Endothelial cell of umbilical vein (primary cell): Measurements from ENCODE around the gene KCTD11. TPM values are rescaled to one million over a fixed set of nuclear protein-coding genes. Genes with fewer than 3 reads are reported as not detected.
A peak's percentile ranks its signal among the peaks of the same experiment; 100 is the strongest.

ENCODE experiments used
- BruUV-seq: library from RNA; stranded (reverse); fragments of 400-500 nt; replicated peaks from 2 replicates; lab custom pipeline; 2021; lab: Mats Ljungman, UMichigan
- CTCF ChIA-PET: fragments of 300-600, 350-600 bp; sonication (Branson Sonifier 250); formaldehyde crosslinking; loops from one replicate; lab custom pipeline; 2021; ENCODE audit warnings: antibody characterized with exemption, inconsistent platforms; lab: Charles Lee
- POLR2A ChIA-PET: fragments of 300-600, 350-600 bp; sonication (Branson Sonifier 250); formaldehyde crosslinking; loops from one replicate; lab custom pipeline; 2021; ENCODE audit warnings: antibody characterized with exemption, inconsistent platforms; lab: Charles Lee
- DNase-seq: peaks from one replicate; pipeline ENCODE4 v3.0.0-alpha.2; 2011; ENCODE audit warnings: low read depth, low spot score
- FAIRE-seq: peaks from 2 replicates; lab custom pipeline; 2011; peaks lifted over from hg19 to GRCh38; lab: Jason Lieb, UNC
- H2AFZ ChIP-seq: 2 replicates; pipeline ENCODE4 v1.6.0; 2012; ENCODE audit warnings: low read depth, low read length, control low read depth, inconsistent platforms
- H3K27ac ChIP-seq: 2 replicates; pipeline ENCODE4 v1.5.1; 2011; ENCODE audit warnings: low read depth, mild to moderate bottlenecking, control low read depth, low read length, moderate library complexity; ENCODE audit not compliant: insufficient read depth
- H3K27me3 ChIP-seq, 2 experiments: 2 replicates each; pipeline versions ENCODE4 v1.6.0 to v1.6.1; 2011; ENCODE audit warnings: low read length in 2 of 2, mixed read lengths in 1 of 2; ENCODE audit not compliant: control insufficient read depth in 2 of 2, insufficient read depth in 2 of 2
- H3K36me3 ChIP-seq, 2 experiments: 2 replicates in 1 of 2; 3 replicates in 1 of 2; pipeline ENCODE4 v1.5.1; 2011; ENCODE audit warnings: low read length in 2 of 2, mild to moderate bottlenecking in 1 of 2, moderate library complexity in 1 of 2; ENCODE audit not compliant: control insufficient read depth in 2 of 2, insufficient read depth in 2 of 2; ENCODE audit errors: extremely low read depth in 1 of 2
- H3K4me1 ChIP-seq: 3 replicates; pipeline ENCODE4 v1.5.1; 2011; ENCODE audit warnings: mild to moderate bottlenecking, low read length; ENCODE audit not compliant: control insufficient read depth, insufficient read depth; ENCODE audit errors: extremely low read depth
- H3K4me2 ChIP-seq: 2 replicates; pipeline ENCODE4 v1.6.1; 2011; ENCODE audit warnings: low read length, control low read depth, mixed read lengths; ENCODE audit not compliant: insufficient read depth
- H3K4me3 ChIP-seq, 3 experiments: fragments of 200-600 bp in 1 of 3; sonication (generic), shearing (Covaris generic) in 1 of 3; replicated peaks in 1 of 3; 2 replicates each; pipeline ENCODE4 v1.5.1; 2011 to 2016; ENCODE audit warnings: control low read depth in 3 of 3, low read length in 3 of 3, mild to moderate bottlenecking in 2 of 3, inconsistent platforms in 1 of 3, low read depth in 1 of 3, moderate library complexity in 1 of 3; ENCODE audit not compliant: insufficient read depth in 1 of 3
- H3K79me2 ChIP-seq: 2 replicates; pipeline ENCODE4 v1.6.0; 2012; ENCODE audit warnings: low read length, inconsistent platforms; ENCODE audit not compliant: control insufficient read depth, insufficient read depth
- H3K9ac ChIP-seq: replicated peaks from 2 replicates; pipeline ENCODE3; 2011; ENCODE audit warnings: low read length, control low read depth; ENCODE audit not compliant: insufficient read depth; ENCODE audit errors: extremely low read depth
- H3K9me1 ChIP-seq: replicated peaks from 3 replicates; pipeline ENCODE4 v1.6.0; 2011; ENCODE audit warnings: mild to moderate bottlenecking, low read length; ENCODE audit not compliant: control insufficient read depth, insufficient read depth; ENCODE audit errors: extremely low read depth
- H3K9me3 ChIP-seq: replicated peaks from 2 replicates; pipeline ENCODE4 v1.5.1; 2012; ENCODE audit warnings: low read length, inconsistent platforms; ENCODE audit not compliant: control insufficient read depth, insufficient read depth
- H4K20me1 ChIP-seq: replicated peaks from 2 replicates; pipeline ENCODE3; 2011; ENCODE audit warnings: mild to moderate bottlenecking, low read length; ENCODE audit not compliant: control insufficient read depth, insufficient read depth; ENCODE audit errors: extremely low read depth
- FOS ChIP-seq: IDR thresholded peaks from 2 replicates; pipeline ENCODE4 v1.6.1; 2011; ENCODE audit warnings: mild to moderate bottlenecking, low read length, moderate library complexity, borderline replicate concordance; ENCODE audit not compliant: insufficient read depth
- GATA2 ChIP-seq: IDR thresholded peaks from 2 replicates; pipeline ENCODE4 v1.7.0; 2011; ENCODE audit warnings: low read depth, mild to moderate bottlenecking, moderate library complexity, mixed read lengths, low read length; ENCODE audit not compliant: insufficient read length, insufficient read depth
- JUN ChIP-seq: IDR thresholded peaks from 2 replicates; pipeline ENCODE4 v1.6.1; 2011; ENCODE audit warnings: borderline replicate concordance, low read depth; ENCODE audit not compliant: insufficient read length, insufficient read depth
- MYC ChIP-seq: IDR thresholded peaks from one replicate; pipeline ENCODE4 v1.6.1; 2011; ENCODE audit warnings: mild to moderate bottlenecking, low read depth, low read length
- POLR2A ChIP-seq: IDR thresholded peaks from 2 replicates; pipeline ENCODE4 v1.6.1; 2012; ENCODE audit warnings: low read depth, mild to moderate bottlenecking, control low read depth, low read length
- POLR2AphosphoS5 ChIP-seq: IDR thresholded peaks from 2 replicates; pipeline ENCODE4 v1.6.1; 2012; ENCODE audit warnings: low read depth, mild to moderate bottlenecking, control low read depth, low read length, moderate library complexity; ENCODE audit not compliant: insufficient read depth
- dilution Hi-C: fragments of 300-500 bp; cut with MboI; formaldehyde crosslinking; loops from one replicate; pipeline ENCODE4 v1.15.0; 2019; ENCODE audit warnings: low sequenced_read_pairs; ENCODE audit not compliant: extremely low pct_ligation_motif_present
- intact Hi-C: fragments of 100-400 bp; cut with micrococcal nuclease; formaldehyde crosslinking; loops from one replicate; pipeline ENCODE4 v1.10.0; 2022
- polyA plus RNA-seq, 4 experiments: library from polyadenylated mRNA; depleted of rRNA in 3 of 4; stranded (reverse) in 3 of 4; unstranded in 1 of 4; fragments of >200 nt; gene quantifications; 2 replicates each; pipeline versions ENCODE4 v1.2.1 to v1.2.3, GENCODE V29; 2011 to 2012; ENCODE audit warnings: missing spikeins in 1 of 4
- total RNA-seq: library from RNA; stranded (reverse); gene quantifications from 2 replicates; pipeline ENCODE4 v1.2.3, GENCODE V29; 2021
- TF ChIP-seq, protein P1 (sequence below), 2 donors: IDR thresholded peaks; 1 replicate in 1 of 2; 2 replicates in 1 of 2; pipeline ENCODE4 v1.5.1; 2011; ENCODE audit warnings: low read length in 2 of 2, mild to moderate bottlenecking in 2 of 2, moderate library complexity in 2 of 2, control low read depth in 1 of 2, inconsistent platforms in 1 of 2, low read depth in 1 of 2; ENCODE audit not compliant: insufficient read depth in 1 of 2; ENCODE audit errors: extremely low read depth in 1 of 2

KCTD11 gene
- total and polyA plus RNA-seq, 2 donors (not counting 3 experiments of a cell fraction or from before 2014, with no cell fraction given), result 3.8 to 6.5 TPM

DNA sequence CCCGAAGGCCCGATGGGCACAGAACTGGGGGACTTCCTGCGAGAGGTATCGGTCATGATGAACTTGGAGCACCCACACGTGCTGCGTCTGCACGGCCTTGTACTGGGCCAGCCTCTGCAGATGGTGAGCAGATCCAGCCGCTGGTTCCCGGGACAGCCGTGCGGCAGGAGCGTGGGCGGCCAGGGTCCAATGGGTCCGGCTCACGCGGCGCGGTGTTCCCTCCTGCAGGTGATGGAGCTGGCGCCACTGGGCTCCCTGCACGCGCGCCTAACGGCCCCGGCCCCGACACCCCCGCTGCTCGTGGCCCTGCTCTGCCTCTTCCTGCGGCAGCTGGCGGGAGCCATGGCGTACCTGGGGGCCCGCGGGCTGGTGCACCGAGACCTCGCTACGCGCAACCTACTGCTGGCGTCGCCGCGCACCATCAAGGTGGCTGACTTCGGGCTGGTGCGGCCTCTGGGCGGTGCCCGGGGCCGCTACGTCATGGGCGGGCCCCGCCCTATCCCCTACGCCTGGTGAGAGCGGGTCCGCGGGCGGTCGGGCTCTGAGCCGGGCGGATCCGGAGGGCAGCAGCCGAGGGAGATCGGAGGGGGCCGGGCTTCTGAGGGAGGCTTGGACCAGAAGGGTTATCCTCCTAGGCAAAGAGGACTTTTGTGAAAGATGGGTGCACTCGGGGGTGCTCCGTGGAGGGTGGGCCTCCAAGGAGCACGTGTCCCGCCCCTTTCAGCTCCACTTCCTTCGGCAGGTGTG lies 32.0 kb downstream of the KCTD11 start:
- ChIA-PET POLR2A (no interaction called here), CTCF (interaction anchor here (1.0 to 1.7 kb wide), 4 partner anchors 14 to 53 kb away, joined by 3 to 7 read pairs (median 4); partner anchors contain the start of gene TMEM256)
- peak overlapping the region; percentile 17 to 35 (median 34) for H3K4me3 ChIP-seq
- peaks cover 25 to 33% of the 10 kb centered on the region in 2 experiments for H3K27me3 ChIP-seq
- peak overlapping the region; percentile 60 for H2AFZ ChIP-seq
- TF ChIP-seq POLR2A (peak; percentile 6), FOS (no peak), POLR2AphosphoS5 (no peak), JUN (no peak), GATA2 (no peak), MYC (no peak)
- TF ChIP-seq, protein P1, sequence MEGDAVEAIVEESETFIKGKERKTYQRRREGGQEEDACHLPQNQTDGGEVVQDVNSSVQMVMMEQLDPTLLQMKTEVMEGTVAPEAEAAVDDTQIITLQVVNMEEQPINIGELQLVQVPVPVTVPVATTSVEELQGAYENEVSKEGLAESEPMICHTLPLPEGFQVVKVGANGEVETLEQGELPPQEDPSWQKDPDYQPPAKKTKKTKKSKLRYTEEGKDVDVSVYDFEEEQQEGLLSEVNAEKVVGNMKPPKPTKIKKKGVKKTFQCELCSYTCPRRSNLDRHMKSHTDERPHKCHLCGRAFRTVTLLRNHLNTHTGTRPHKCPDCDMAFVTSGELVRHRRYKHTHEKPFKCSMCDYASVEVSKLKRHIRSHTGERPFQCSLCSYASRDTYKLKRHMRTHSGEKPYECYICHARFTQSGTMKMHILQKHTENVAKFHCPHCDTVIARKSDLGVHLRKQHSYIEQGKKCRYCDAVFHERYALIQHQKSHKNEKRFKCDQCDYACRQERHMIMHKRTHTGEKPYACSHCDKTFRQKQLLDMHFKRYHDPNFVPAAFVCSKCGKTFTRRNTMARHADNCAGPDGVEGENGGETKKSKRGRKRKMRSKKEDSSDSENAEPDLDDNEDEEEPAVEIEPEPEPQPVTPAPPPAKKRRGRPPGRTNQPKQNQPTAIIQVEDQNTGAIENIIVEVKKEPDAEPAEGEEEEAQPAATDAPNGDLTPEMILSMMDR (IDR thresholded peaks at IDR 0.05; ENCODE audit: extremely low read depth in 1 of 2, insufficient read depth in 1 of 2, low read depth in 1 of 2, low read length in 2 of 2), result no peak
- dilution Hi-C loops, result no loop called here
- H3K27ac ChIP-seq, result no peak overlapping the region
- H3K4me1 ChIP-seq, result peaks cover 5% of the 10 kb centered on the region
- no peaks in the 10 kb centered on the region for H3K9me3 ChIP-seq
- intact Hi-C loops, result no loop called here
- H3K79me2 ChIP-seq, result no peaks in the 10 kb centered on the region
- no TSS peak for BruUV-seq
- DNase-seq (peak; percentile 39), FAIRE-seq (peak; percentile 48)
- H4K20me1 ChIP-seq, result no peaks in the 10 kb centered on the region
- peaks cover 0 to 3% of the 10 kb centered on the region in 2 experiments for H3K36me3 ChIP-seq
- no peaks in the 10 kb centered on the region for H3K9me1 ChIP-seq
- H3K9ac ChIP-seq, result no peak overlapping the region
- H3K4me2 ChIP-seq, result peak overlapping the region; percentile 39
